HCT116 (cell line): ENCODE data around the gene SAXO2. TPM values are rescaled to one million over a fixed set of nuclear protein-coding genes. Genes with fewer than 3 reads are reported as not detected.
"Not testable (repeated sequence)": the region's sequence is repeated elsewhere in the genome, so short reads cannot be mapped to it uniquely, and the experiment has no call there.

Experiments used
- ATAC-seq: fragments of 200-7000 bp; cut with Tn5 transposase; 2 replicates; pipeline ENCODE4 v1.9.1; 2020; ENCODE audit warnings: mild to moderate bottlenecking, moderate library complexity
- BruUV-seq: library from RNA; stranded (reverse); fragments of 400-500 nt; replicated peaks from 2 replicates; lab custom pipeline; 2021; lab: Mats Ljungman, UMichigan
- CTCF ChIA-PET: fragments of 300-600 bp; sonication (Branson Sonifier 250); formaldehyde crosslinking; loops from one replicate; lab custom pipeline; 2021; ENCODE audit warnings: antibody characterized with exemption; lab: Charles Lee
- POLR2A ChIA-PET: fragments of 300-600, 350-600 bp; sonication (Branson Sonifier 250); formaldehyde crosslinking; loops from one replicate; lab custom pipeline; 2021; ENCODE audit warnings: antibody characterized with exemption; lab: Charles Lee
- RAD21 ChIA-PET, 2 experiments: fragments of 300-600 bp; sonication (Branson Sonifier 250); formaldehyde crosslinking; loops; one replicate each; lab custom pipeline; 2023; ENCODE audit warnings: low total read pairs in 2 of 2; ENCODE audit not compliant: uncharacterized antibody in 2 of 2, unreplicated experiment in 2 of 2, low non-redundant PET in 1 of 2; lab: Charles Lee
- DNase-seq: peaks from one replicate; pipeline ENCODE4 v3.0.0-alpha.2; 2010; ENCODE audit warnings: low read depth, low spot score
- H2AFZ ChIP-seq: fragments of 200-600 bp; shearing (Covaris generic), sonication (generic); 2 replicates; pipeline ENCODE4 v1.6.1; 2017; ENCODE audit warnings: low read depth, mixed run types, mixed read lengths, antibody characterized with exemption, low read length; ENCODE audit not compliant: poor library complexity, severe bottlenecking
- H3K27ac ChIP-seq: 2 replicates; pipeline ENCODE4 v1.5.1; 2012; ENCODE audit warnings: low read depth, low read length
- H3K27me3 ChIP-seq: fragments of 200-600 bp; sonication (generic); 2 replicates; pipeline ENCODE4 v1.6.1; 2016; ENCODE audit warnings: mixed run types, low read length, mixed read lengths; ENCODE audit not compliant: insufficient read depth
- H3K36me3 ChIP-seq, 2 experiments: fragments of 200-500 bp in 1 of 2; fragments of 200-600 bp in 1 of 2; sonication (Bioruptor generic) in 1 of 2; sonication (generic) in 1 of 2; 2 replicates each; pipeline versions ENCODE4 v1.5.1 to v1.6.1; 2014 to 2016; ENCODE audit warnings: low read length in 2 of 2, inconsistent platforms in 1 of 2, mixed read lengths in 1 of 2, mixed run types in 1 of 2; ENCODE audit not compliant: insufficient read depth in 2 of 2, control insufficient read depth in 1 of 2
- H3K4me1 ChIP-seq, 2 experiments: fragments of 200-600 bp in 1 of 2; sonication (generic) in 1 of 2; 2 replicates each; pipeline versions ENCODE4 v1.5.1 to v1.6.1; 2012 to 2017; ENCODE audit warnings: low read length in 2 of 2, inconsistent platforms in 1 of 2, mild to moderate bottlenecking in 1 of 2, mixed read lengths in 1 of 2, mixed run types in 1 of 2, moderate library complexity in 1 of 2; ENCODE audit not compliant: insufficient read depth in 2 of 2, control insufficient read depth in 1 of 2
- H3K4me2 ChIP-seq: fragments of 200-600 bp; sonication (generic); 2 replicates; pipeline ENCODE4 v1.6.1; 2017; ENCODE audit warnings: mixed run types, low read length, mixed read lengths
- H3K4me3 ChIP-seq, 2 experiments: fragments of 200-600 bp in 1 of 2; sonication (generic) in 1 of 2; replicated peaks in 1 of 2; 2 replicates each; pipeline ENCODE4 v1.5.1; 2011 to 2016; ENCODE audit warnings: low read length in 2 of 2, control low read depth in 1 of 2, low read depth in 1 of 2, mild to moderate bottlenecking in 1 of 2, mixed read lengths in 1 of 2, mixed run types in 1 of 2
- H3K79me2 ChIP-seq: fragments of 200-600 bp; sonication (generic); 2 replicates; pipeline ENCODE4 v1.6.1; 2017; ENCODE audit warnings: mild to moderate bottlenecking, mixed run types, low read length, moderate library complexity, mixed read lengths; ENCODE audit not compliant: insufficient read depth
- H3K9ac ChIP-seq: fragments of 200-600 bp; sonication (generic); 2 replicates; pipeline ENCODE4 v1.6.1; 2016; ENCODE audit warnings: low read length, mixed read lengths
- H3K9me2 ChIP-seq: fragments of 200-600 bp; sonication (generic), shearing (Covaris generic); 2 replicates; pipeline ENCODE4 v1.6.1; 2017; ENCODE audit warnings: mixed run types, mild to moderate bottlenecking, moderate library complexity; ENCODE audit not compliant: insufficient read depth
- H3K9me3 ChIP-seq, 2 experiments: fragments of 200-500 bp in 1 of 2; fragments of 200-600 bp in 1 of 2; sonication (Bioruptor generic) in 1 of 2; sonication (generic) in 1 of 2; 2 replicates each; pipeline ENCODE4 v1.6.1; 2014 to 2017; ENCODE audit warnings: low read length in 2 of 2, mixed read lengths in 2 of 2, inconsistent platforms in 1 of 2, low read depth in 1 of 2, mild to moderate bottlenecking in 1 of 2, mixed run types in 1 of 2, moderate library complexity in 1 of 2; ENCODE audit not compliant: control insufficient read depth in 1 of 2, insufficient read depth in 1 of 2
- H4K20me1 ChIP-seq: fragments of 200-600 bp; sonication (generic), shearing (Covaris generic); 2 replicates; pipeline ENCODE4 v1.6.1; 2017; ENCODE audit warnings: mixed run types, mild to moderate bottlenecking, moderate library complexity; ENCODE audit not compliant: insufficient read depth
- EGR1 ChIP-seq: IDR thresholded peaks from 2 replicates; pipeline ENCODE4 v1.6.1; 2012; ENCODE audit warnings: low read depth
- ELF1 ChIP-seq: IDR thresholded peaks from 2 replicates; pipeline ENCODE4 v1.6.1; 2012; ENCODE audit warnings: low read depth, borderline replicate concordance
- EZH2 ChIP-seq: fragments of 200-600 bp; sonication (generic); IDR thresholded peaks from 2 replicates; pipeline ENCODE4 v1.6.1; 2017; ENCODE audit warnings: antibody characterized with exemption, mixed run types
- POLR2A ChIP-seq: IDR thresholded peaks from 2 replicates; pipeline ENCODE4 v1.7.0; 2011; ENCODE audit warnings: borderline replicate concordance; ENCODE audit not compliant: insufficient read depth, insufficient read length; ENCODE audit errors: extremely low read depth
- RAD21 ChIP-seq: IDR thresholded peaks from 2 replicates; pipeline ENCODE4 v1.6.1; 2012; ENCODE audit warnings: low read depth, mild to moderate bottlenecking
- SIN3A ChIP-seq: IDR thresholded peaks from 2 replicates; pipeline ENCODE4 v1.6.1; 2012; ENCODE audit warnings: low read depth
- SP1 ChIP-seq: IDR thresholded peaks from 2 replicates; pipeline ENCODE4 v1.6.1; 2012; ENCODE audit warnings: low read depth
- SRF ChIP-seq: IDR thresholded peaks from 2 replicates; pipeline ENCODE4 v1.6.1; 2012; ENCODE audit warnings: low read depth
- TCF7L2 ChIP-seq: IDR thresholded peaks from 2 replicates; pipeline ENCODE4 v1.7.0; 2011; ENCODE audit warnings: borderline replicate concordance, inconsistent platforms; ENCODE audit not compliant: insufficient read depth, insufficient read length; ENCODE audit errors: extremely low read depth
- ZFX ChIP-seq: fragments of 450-650 bp; IDR thresholded peaks from 2 replicates; pipeline ENCODE4 v1.6.1; 2017
- ZNF274 ChIP-seq: fragments of 200-500 bp; sonication (Bioruptor generic); IDR thresholded peaks from 2 replicates; pipeline ENCODE4 v1.6.1; 2014; ENCODE audit warnings: mild to moderate bottlenecking, low read depth, low read length, inconsistent platforms
- intact Hi-C: fragments of 100-400 bp; cut with micrococcal nuclease; formaldehyde crosslinking; loops from 2 replicates; pipeline ENCODE4 v1.10.0; 2022
- total RNA-seq: library from RNA; stranded (reverse); gene quantifications from one replicate; pipeline ENCODE4 v1.2.1, GENCODE V29; 2021; ENCODE audit not compliant: unreplicated experiment
- TF ChIP-seq, protein P1 (sequence below): IDR thresholded peaks from 2 replicates; pipeline ENCODE4 v1.6.1; 2012

SAXO2 gene
- total RNA-seq, 1 experiment from 2014 or later: 5.7 TPM

DNA sequence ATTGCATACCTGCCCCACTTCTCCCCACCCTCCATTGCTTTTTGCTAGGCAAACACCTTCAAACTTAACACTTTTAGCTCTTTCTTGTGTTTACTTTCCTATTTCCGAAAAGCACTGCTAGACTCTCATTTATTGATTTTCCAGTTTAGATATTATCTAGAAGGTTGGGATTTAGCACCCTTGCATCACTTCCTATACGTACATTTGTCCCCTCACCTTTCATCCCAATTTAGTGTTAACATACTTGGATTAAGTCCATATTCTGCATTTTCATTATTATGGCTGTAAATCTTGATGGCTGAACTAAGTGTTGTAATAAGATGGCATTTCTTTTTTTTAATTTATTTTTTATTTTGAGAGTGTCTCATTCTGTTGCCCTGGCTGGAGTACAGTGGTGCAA lies 47.2 kb downstream of the SAXO2 start:
- H2AFZ ChIP-seq: no peak overlapping the region
- H3K4me2 ChIP-seq: no peak overlapping the region
- ATAC-seq: no peak
- H3K4me3 ChIP-seq: no peak overlapping the region
- CTCF ChIA-PET: no interaction called here
- no TSS peak for BruUV-seq
- H3K36me3 ChIP-seq: no peaks in the 10 kb centered on the region
- no peaks in the 10 kb centered on the region for H3K9me2 ChIP-seq
- no peaks in the 10 kb centered on the region for H3K4me1 ChIP-seq
- intact Hi-C loops: no loop called here
- DNase-seq: no peak
- no peak overlapping the region for H3K9ac ChIP-seq
- RAD21 ChIA-PET: no interaction called here
- no peak overlapping the region for H3K27ac ChIP-seq
- POLR2A ChIA-PET: no interaction called here
- no peaks in the 10 kb centered on the region for H3K9me3 ChIP-seq
- no peaks in the 10 kb centered on the region for H4K20me1 ChIP-seq
- no peaks in the 10 kb centered on the region for H3K79me2 ChIP-seq
- no peak for TF ChIP-seq ZNF274
- TF ChIP-seq, protein P1, sequence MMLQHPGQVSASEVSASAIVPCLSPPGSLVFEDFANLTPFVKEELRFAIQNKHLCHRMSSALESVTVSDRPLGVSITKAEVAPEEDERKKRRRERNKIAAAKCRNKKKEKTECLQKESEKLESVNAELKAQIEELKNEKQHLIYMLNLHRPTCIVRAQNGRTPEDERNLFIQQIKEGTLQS: no peak
- TF ChIP-seq SIN3A: no peak
- TF ChIP-seq TCF7L2: no peak
- no peak for TF ChIP-seq RAD21
- TF ChIP-seq EGR1: no peak
- TF ChIP-seq EZH2: no peak
- TF ChIP-seq ZFX: no peak
- TF ChIP-seq SRF: no peak
- TF ChIP-seq SP1: no peak
- TF ChIP-seq ELF1: no peak
- no peak for TF ChIP-seq POLR2A
- H3K27me3 ChIP-seq: no peaks in the 10 kb centered on the region

DNA sequence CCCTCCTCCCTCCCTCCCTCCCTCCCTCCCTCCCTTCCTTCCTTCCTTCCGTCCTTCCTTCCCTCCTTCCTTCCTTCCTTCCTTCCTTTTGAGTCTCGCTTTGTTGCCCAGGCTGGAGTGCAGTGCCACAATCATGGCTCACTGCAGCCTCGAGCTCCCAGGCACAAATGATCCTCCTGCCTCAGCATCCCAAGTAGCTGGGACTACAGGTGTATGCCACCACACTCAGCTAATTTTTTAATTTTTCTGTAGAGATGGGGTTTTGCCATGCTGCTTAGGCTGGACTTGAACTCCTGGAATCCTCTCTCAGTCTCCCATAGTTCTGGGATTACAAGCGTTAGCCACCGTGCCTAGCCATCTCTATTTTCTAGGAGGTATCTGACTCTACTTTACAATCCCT lies 48.7 kb downstream of the SAXO2 start:
- not testable (repeated sequence) for BruUV-seq, H3K4me2 ChIP-seq

More for the DNA sequence above, 48.7 kb downstream of the SAXO2 start:
- H4K20me1 ChIP-seq, H3K36me3 ChIP-seq, H3K9me3 ChIP-seq, H3K79me2 ChIP-seq, H3K9ac ChIP-seq, CTCF ChIA-PET, RAD21 ChIA-PET, H3K27ac ChIP-seq, H3K4me1 ChIP-seq, DNase-seq, intact Hi-C loops, H3K27me3 ChIP-seq, POLR2A ChIA-PET, ATAC-seq, H2AFZ ChIP-seq, H3K9me2 ChIP-seq, H3K4me3 ChIP-seq: not testable (repeated sequence)
